GM18517 (cell line): ENCODE data around the gene MARCKS.

Source experiments
- ATAC-seq: cut with Tn5 transposase; IDR thresholded peaks from one replicate; pipeline ENCODE4 v1.9.1; 2021; ENCODE audit warnings: mild to moderate bottlenecking, moderate library complexity; ENCODE audit not compliant: unreplicated experiment

MARCKS gene

GRCh38 chr6:113848811-113849210 lies 8.3 kb upstream of the MARCKS start:
- ATAC-seq, result no peak

- ATAC-seq, result no peak
These were observed 3.9 kb upstream of the MARCKS start for GRCh38 chr6:113853252-113853651.

DNA sequence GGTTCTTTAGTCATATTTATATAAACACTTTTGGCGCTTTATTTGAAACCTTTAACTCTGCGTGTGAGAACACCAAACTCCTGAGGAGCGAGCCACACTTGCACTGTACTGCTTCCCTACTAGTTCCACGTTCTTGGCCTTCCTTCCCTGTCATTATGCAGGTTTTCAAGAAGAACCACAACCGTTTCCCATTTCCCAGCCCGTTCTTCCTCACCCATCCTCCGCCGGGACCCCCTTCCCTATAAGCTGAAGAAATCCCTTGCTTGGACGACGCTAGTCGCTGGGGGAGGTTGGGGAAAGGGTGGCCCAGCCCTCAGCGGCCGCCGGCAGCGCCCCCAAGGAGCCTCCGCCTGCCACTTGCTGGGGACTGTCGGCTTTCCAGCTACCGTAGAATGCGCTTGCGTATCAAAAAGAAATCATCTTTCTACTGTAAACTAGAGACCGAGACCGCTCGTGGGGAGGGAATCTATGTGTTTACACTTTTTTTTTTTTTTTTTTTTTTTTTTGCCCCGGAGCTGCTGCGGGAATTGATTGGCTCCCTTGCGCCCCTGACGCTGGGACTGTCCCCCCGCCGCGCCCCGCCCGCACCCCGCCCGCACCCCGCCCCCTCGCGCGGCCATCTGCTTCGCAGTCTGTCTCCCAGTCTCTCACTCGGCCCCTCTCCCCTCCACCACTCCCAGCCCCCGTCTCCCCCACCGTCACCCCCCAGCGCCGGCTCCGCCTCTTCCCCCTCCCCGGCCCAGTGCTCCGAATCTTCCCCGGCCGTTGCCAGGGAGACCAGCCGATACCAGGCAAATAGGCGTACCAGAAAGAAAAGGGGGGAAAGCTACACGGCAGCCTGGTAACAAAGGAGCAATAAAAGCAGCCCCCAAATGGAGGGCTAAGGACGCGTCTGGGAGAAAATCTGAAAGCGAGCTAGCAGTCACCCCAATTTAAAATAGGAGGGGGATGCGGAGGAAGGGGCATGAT lies 2.3 kb upstream of the MARCKS start:
- ATAC-seq, result peak; percentile 15

- ATAC-seq, result no peak
These were observed 1.4 kb upstream of the MARCKS start for GRCh38 chr6:113855500-113856374.

GRCh38 chr6:113856375-113856624 lies 845 bp upstream of the MARCKS start:
- ATAC-seq, result no peak

GRCh38 chr6:113857556-113858479 lies 673 bp downstream of the MARCKS start:
- ATAC-seq, result peak; percentile 0

- peak; percentile 79 for ATAC-seq
These were observed 1.6 kb downstream of the MARCKS start for GRCh38 chr6:113858480-113859348.

DNA sequence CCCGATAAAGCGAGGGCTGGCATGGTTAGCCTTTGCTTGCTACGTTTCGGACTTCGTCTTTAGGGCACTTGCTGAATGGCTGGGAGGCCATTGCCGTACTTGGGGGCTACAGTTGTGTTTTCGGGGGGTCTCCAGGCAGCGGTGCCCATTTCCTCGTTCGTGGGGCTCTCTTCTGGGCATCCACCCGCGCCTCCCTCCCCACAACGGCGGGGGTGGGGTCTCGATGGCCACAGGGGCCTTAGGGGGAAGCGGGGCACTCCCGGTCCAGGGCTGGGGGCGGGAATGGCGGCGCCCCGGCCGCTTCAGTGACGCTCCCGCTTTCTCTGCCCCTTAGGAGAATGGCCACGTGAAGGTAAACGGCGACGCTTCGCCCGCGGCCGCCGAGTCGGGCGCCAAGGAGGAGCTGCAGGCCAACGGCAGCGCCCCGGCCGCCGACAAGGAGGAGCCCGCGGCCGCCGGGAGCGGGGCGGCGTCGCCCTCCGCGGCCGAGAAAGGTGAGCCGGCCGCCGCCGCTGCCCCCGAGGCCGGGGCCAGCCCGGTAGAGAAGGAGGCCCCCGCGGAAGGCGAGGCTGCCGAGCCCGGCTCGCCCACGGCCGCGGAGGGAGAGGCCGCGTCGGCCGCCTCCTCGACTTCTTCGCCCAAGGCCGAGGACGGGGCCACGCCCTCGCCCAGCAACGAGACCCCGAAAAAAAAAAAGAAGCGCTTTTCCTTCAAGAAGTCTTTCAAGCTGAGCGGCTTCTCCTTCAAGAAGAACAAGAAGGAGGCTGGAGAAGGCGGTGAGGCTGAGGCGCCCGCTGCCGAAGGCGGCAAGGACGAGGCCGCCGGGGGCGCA lies 2.4 kb downstream of the MARCKS start:
- peak; percentile 0 for ATAC-seq

GRCh38 chr6:113860181-113860955 lies 3.2 kb downstream of the MARCKS start:
- ATAC-seq, result no peak

DNA sequence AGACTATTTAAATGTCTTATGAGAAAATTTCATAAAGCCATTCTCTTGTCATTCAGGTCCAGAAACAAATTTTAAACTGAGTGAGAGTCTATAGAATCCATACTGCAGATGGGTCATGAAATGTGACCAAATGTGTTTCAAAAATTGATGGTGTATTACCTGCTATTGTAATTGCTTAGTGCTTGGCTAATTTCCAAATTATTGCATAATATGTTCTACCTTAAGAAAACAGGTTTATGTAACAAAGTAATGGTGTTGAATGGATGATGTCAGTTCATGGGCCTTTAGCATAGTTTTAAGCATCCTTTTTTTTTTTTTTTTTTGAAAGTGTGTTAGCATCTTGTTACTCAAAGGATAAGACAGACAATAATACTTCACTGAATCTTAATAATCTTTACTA lies 5.0 kb downstream of the MARCKS start:
- no peak for ATAC-seq

GRCh38 chr6:113870917-113871316 lies 13.8 kb downstream of the MARCKS start:
- ATAC-seq, result no peak

DNA sequence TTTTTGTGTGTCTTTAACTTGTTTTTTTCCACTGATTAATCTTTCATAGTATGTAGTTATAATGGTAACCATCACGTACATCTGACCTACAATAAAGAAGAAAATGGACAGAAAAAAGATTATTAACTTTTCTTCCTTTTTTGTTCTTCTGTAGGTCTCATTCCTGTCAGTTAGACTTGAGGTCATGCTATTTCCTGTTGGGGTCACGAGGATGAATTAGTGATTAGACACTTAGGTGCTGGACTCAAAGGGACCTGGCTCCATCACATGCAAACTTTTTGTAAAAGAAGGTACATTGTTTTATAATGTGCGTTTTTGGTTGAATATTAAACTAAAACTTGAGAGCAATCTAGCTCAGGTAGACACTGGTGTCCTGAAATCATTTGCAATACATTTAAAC lies 14.8 kb downstream of the MARCKS start:
- no peak for ATAC-seq

- peak; percentile 99 for ATAC-seq
These were observed 16.0 kb downstream of the MARCKS start for GRCh38 chr6:113873043-113873667.

DNA sequence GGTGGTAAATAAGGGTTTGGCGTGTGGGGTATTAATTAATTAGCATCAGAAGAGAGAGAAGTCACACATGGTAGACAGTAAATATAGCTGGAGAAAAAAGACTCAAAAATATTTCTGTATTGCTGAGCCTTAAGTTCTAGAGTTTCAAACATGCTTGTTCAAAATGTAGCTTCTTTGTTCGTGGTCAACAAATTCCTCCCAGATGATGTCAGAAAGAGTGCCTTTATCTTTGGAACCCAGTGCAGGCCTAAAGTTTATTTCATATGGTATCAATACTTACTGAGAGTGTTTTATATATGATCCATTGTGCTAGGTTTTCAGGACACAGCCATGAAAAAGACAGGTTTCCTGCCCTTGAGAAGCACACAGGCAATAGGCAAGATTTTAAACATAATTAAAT lies 18.3 kb downstream of the MARCKS start:
- ATAC-seq, result no peak

GRCh38 chr6:113876695-113877094 lies 19.6 kb downstream of the MARCKS start:
- ATAC-seq, result no peak

- peak; percentile 99 for ATAC-seq
These were observed 22.3 kb downstream of the MARCKS start for GRCh38 chr6:113879186-113880096.

DNA sequence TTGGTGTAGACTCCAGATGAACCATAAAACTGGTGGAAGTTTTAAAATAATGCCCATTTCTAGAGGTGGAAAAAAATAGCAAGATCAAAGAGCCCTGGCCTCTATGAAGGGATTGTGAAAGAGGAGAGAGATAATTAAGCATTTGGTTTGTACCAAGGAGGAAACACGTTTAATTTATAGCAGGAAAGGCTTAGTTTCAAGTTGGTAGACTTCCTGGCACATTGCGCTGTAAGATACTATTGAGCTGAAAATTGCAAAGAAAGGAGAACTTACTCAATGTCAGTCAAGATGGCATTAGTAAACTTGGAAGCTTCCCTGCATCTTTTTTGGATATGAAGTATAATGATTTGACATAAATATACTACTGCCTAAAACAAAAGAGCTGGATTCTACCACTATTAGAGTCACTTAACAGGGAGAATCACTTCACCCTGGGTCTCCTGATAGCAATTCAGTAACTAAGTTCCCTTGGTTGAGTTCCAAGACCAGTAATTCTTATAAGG lies 24.4 kb downstream of the MARCKS start:
- ATAC-seq, result no peak
